ENCODE data around the gene AKAP13. TPM values are rescaled to one million over a fixed set of nuclear protein-coding genes. Genes with fewer than 3 reads are reported as not detected.

AKAP13 gene
- total RNA-seq, 1 donor from 2014 or later = 145 TPM

- no peak for DNase-seq
- Mint-ChIP-seq H3K9me3 (ENCODE audit: unreplicated experiment) (peaks cover 4% of the 10 kb centered on the region), H3K27me3 (ENCODE audit: unreplicated experiment) (peaks cover 1% of the 10 kb centered on the region), H3K4me1 (ENCODE audit: low read depth, unreplicated experiment) (peaks cover 30% of the 10 kb centered on the region), H3K4me3 (ENCODE audit: unreplicated experiment) (peak overlapping the region; percentile 63), H3K27ac (ENCODE audit: unreplicated experiment) (no peak overlapping the region), H3K36me3 (ENCODE audit: unreplicated experiment) (no peaks in the 10 kb centered on the region)
- TF ChIP-seq CTCF (IDR thresholded peaks at IDR 0.05; ENCODE audit: partially characterized antibody, unreplicated experiment) = no peak
Observed at GRCh38 chr15:85606738-85607137, 226.3 kb downstream of the AKAP13 start.

GRCh38 chr15:85607141-85607806 lies 226.9 kb downstream of the AKAP13 start:
- Mint-ChIP-seq H3K27me3 (ENCODE audit: unreplicated experiment) (peaks cover 1% of the 10 kb centered on the region), H3K4me3 (ENCODE audit: unreplicated experiment) (no peak overlapping the region), H3K9me3 (ENCODE audit: unreplicated experiment) (peaks cover 4% of the 10 kb centered on the region), H3K36me3 (ENCODE audit: unreplicated experiment) (no peaks in the 10 kb centered on the region), H3K27ac (ENCODE audit: unreplicated experiment) (no peak overlapping the region), H3K4me1 (ENCODE audit: low read depth, unreplicated experiment) (peaks cover 30% of the 10 kb centered on the region)
- TF ChIP-seq CTCF (IDR thresholded peaks at IDR 0.05; ENCODE audit: partially characterized antibody, unreplicated experiment) = no peak
- no peak for DNase-seq

GRCh38 chr15:85607842-85608241 lies 227.4 kb downstream of the AKAP13 start:
- no peaks in the 10 kb centered on the region for H3K36me3 Mint-ChIP-seq (ENCODE audit: unreplicated experiment)
- H3K4me3 Mint-ChIP-seq (ENCODE audit: unreplicated experiment) = no peak overlapping the region
- no peak for TF ChIP-seq CTCF (IDR thresholded peaks at IDR 0.05; ENCODE audit: partially characterized antibody, unreplicated experiment)
- H3K27me3 Mint-ChIP-seq (ENCODE audit: unreplicated experiment) = peaks cover 1% of the 10 kb centered on the region
- H3K9me3 Mint-ChIP-seq (ENCODE audit: unreplicated experiment) = peaks cover 4% of the 10 kb centered on the region
- no peak overlapping the region for H3K27ac Mint-ChIP-seq (ENCODE audit: unreplicated experiment)
- DNase-seq = no peak
- H3K4me1 Mint-ChIP-seq (ENCODE audit: low read depth, unreplicated experiment) = peaks cover 30% of the 10 kb centered on the region

- H3K36me3 Mint-ChIP-seq (ENCODE audit: unreplicated experiment) = no peaks in the 10 kb centered on the region
- no peak for TF ChIP-seq CTCF (IDR thresholded peaks at IDR 0.05; ENCODE audit: partially characterized antibody, unreplicated experiment)
- no peak for DNase-seq
- peaks cover 1% of the 10 kb centered on the region for H3K27me3 Mint-ChIP-seq (ENCODE audit: unreplicated experiment)
- peaks cover 4% of the 10 kb centered on the region for H3K9me3 Mint-ChIP-seq (ENCODE audit: unreplicated experiment)
- H3K27ac Mint-ChIP-seq (ENCODE audit: unreplicated experiment) = no peak overlapping the region
- no peak overlapping the region for H3K4me3 Mint-ChIP-seq (ENCODE audit: unreplicated experiment)
- H3K4me1 Mint-ChIP-seq (ENCODE audit: low read depth, unreplicated experiment) = peaks cover 27% of the 10 kb centered on the region
Observed at GRCh38 chr15:85609492-85609891, 229.1 kb downstream of the AKAP13 start.

- peaks cover 3% of the 10 kb centered on the region for H3K9me3 Mint-ChIP-seq (ENCODE audit: unreplicated experiment)
- H3K4me3 Mint-ChIP-seq (ENCODE audit: unreplicated experiment) = no peak overlapping the region
- H3K27me3 Mint-ChIP-seq (ENCODE audit: unreplicated experiment) = peaks cover 1% of the 10 kb centered on the region
- DNase-seq = no peak
- TF ChIP-seq CTCF (IDR thresholded peaks at IDR 0.05; ENCODE audit: partially characterized antibody, unreplicated experiment) = no peak
- H3K36me3 Mint-ChIP-seq (ENCODE audit: unreplicated experiment) = no peaks in the 10 kb centered on the region
- H3K27ac Mint-ChIP-seq (ENCODE audit: unreplicated experiment) = peak overlapping the region; percentile 79
- H3K4me1 Mint-ChIP-seq (ENCODE audit: low read depth, unreplicated experiment) = peaks cover 26% of the 10 kb centered on the region
Observed at GRCh38 chr15:85611361-85611760, 231.0 kb downstream of the AKAP13 start.
